Activated CD4-positive, CD25-positive, alpha-beta regulatory T cell (primary cell): ENCODE results near the gene COQ8A.
"Not testable (repeated sequence)": the region's sequence is repeated elsewhere in the genome, so short reads cannot be mapped to it uniquely, and the experiment has no call there.

Experiments
- DNase-seq, 4 experiments: peaks; one replicate each; lab custom pipeline; 2025; lab: John Stamatoyannopoulos, UW

The COQ8A gene

DNA sequence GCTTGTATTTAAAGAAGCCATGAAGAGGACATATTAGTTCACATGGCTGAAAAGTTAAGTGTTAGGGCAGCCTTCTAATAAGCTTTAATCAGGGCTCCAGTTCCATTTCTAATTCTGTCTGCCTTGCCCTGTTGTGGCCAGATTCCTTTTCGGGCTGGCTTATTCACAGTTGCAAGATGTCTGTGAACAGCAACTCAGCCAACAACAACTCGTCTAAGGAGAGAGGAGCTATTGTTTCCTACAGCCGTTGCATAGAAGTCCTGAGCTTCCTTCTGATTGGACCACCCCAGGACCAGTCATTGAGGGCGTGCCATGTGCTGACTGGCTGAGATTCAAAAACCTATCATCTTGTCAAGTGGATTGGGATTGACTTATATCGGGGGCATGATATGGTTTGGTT, 18.6 kb upstream of the COQ8A start:
- DNase-seq = no peak

GRCh38 chr1:226929260-226930111, 10.6 kb upstream of the COQ8A start:
- DNase-seq = not testable (repeated sequence)

DNA sequence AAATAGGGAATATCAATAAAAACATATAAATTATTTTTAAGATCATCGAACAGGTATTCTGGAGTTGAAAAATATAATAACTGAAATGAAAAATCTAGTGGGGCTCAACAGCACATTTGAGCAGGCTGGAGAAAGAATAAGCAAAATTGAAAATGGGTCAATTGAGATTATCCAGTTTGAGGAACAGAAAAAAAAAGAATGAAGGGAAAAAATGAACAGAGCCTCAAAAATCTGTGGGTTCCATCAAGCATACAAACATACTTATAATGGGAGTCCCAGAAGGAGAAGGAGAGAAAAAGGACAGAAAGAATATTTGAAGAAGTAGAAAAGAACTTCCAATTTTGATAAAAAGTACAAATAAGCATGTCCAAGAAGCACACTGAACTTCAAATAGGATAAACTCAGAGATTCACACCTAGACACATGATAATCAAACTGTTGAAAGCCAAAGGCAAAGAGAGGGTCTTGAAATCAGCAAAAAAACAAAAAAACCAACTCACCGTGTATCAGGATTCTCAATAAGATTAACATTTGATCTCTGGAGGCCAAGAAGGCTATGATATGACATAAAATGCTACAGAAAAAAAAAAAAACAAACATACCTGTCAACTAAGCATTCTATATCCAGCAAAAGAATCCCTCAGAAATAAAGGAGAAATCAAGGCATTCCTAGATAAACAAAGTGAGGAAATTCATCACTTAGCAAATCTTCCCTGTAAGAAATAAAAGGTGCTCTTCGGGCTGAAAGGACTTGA, 5.4 kb upstream of the COQ8A start:
- DNase-seq = no peak

DNA sequence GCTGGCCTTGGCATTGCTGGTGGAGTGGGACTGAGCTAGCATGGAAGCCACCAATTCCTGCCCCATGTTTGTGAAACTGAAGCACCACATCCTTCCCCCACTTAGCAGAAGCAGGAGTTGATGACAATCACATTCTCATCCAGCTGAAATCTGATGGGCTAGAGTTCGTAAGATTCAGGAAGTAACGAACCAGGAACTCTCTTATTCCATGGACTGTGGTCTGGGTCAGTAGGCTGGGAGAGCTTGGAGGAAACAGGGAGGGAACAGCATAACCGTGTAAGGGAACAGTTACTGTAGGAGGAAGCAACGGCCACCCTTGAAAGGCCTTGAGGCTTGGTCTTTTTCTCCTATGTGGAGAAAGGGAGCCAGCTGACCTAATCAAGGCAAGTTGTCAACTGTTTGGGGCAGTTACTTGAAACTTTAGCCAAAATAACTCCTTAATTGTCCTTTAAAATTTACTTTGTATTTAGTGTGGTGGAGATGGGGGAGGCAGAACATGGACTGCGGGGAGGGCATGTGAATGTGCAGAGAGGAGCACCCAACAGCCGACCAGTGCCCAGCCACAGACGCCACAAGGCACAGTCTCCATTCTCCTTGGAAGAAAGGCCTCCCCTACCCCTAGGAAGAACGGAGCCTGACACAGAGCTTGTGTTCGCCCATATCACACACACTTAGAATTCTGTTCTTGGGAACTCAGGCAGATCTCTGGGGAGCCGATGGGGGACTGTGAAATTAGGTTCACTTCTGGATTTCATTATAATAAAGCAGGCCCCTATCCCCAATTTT, 2.0 kb upstream of the COQ8A start:
- DNase-seq = no peak

DNA sequence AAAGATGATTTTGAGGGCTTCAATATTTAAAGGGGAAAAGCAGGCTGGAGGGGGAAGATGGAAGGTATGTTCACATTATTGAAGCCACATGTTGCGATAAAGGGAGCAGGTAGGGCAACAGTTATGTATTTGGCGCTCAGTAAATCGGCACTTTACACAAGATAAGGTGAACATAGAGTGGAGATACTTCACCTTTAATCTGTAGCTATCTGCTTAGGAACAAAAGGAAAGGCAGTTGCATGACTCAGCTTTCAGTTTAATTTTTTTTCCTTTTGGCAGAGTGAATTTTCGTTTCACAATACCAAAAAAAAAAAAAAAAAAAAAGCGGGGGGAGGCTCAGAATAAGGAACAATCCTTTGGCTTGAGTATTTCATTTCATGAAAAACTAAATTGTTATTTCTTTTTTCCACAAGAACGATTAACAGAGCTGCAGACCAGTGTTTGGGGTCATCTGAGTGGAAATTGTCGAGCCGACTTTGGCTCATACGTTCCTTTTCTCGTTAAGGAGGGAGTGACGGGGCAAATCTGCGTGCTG, 1.1 kb upstream of the COQ8A start:
- no peak for DNase-seq

DNA sequence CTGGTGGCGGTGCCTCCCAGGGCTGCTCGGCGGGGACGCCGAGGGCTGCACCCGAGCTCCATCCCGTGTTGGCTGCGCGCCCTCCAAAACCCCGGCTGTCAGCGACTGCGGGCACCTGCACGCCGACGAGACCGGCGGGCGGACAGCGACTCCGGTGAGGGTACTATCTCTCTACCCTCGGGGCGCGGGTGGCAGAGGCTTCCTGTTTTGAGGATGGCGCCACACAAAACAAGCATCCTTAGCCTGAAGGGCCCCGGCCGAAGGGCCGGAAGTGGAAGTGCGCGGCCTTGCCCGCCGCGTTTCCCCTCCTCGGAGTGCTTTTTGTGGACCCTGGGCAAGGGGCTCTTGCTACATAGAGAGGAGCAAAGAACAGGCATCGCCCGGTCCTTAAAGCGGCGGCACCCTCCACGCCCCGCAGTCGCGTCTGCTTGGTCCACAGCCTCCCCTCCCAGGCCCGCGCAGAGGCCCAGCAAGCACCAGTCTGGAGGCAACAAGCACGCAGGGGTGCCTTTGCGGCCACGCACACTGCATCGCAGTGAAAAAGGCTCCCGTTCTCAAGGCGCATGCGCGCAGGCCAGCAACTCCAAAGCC, 561 bp upstream of the COQ8A start:
- peak; percentile 39 to 74 (median 52) for DNase-seq

DNA sequence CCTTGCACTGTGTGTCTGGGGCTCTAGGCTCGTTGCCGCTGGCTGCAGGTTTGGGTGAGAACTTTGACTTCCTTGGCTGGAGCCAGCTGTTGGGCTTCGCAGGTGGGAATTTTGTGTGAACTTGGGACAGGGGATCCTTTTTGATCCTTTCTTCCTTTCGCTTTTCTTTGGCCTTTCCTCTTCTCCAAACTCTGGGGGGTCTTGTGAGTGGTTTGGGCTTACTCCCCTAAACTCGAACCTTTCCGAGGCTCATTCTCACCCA, 643 bp downstream of the COQ8A start:
- DNase-seq = no peak

DNA sequence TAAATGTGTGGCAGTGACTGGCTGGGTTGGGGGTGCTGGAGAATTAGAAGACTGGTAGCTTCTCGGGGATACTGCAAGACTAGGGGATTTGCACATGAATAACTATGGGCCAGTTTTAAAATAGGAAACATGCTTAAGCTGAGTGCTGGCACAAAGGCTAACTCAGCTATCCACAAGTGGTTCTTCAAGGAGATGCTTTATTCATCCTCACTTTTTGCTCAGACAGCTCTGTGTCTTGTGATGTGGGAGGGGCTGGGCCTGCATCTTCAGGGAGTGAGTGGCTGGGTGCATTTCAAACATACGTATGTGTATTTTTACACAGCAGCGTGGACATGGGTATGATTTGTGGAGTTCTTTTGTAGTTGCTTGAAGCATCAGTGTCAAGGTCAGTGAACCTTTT, 2.3 kb downstream of the COQ8A start:
- no peak for DNase-seq

GRCh38 chr1:226943156-226943555, 3.1 kb downstream of the COQ8A start:
- DNase-seq = no peak

GRCh38 chr1:226943927-226944326, 3.8 kb downstream of the COQ8A start:
- DNase-seq = no peak

DNA sequence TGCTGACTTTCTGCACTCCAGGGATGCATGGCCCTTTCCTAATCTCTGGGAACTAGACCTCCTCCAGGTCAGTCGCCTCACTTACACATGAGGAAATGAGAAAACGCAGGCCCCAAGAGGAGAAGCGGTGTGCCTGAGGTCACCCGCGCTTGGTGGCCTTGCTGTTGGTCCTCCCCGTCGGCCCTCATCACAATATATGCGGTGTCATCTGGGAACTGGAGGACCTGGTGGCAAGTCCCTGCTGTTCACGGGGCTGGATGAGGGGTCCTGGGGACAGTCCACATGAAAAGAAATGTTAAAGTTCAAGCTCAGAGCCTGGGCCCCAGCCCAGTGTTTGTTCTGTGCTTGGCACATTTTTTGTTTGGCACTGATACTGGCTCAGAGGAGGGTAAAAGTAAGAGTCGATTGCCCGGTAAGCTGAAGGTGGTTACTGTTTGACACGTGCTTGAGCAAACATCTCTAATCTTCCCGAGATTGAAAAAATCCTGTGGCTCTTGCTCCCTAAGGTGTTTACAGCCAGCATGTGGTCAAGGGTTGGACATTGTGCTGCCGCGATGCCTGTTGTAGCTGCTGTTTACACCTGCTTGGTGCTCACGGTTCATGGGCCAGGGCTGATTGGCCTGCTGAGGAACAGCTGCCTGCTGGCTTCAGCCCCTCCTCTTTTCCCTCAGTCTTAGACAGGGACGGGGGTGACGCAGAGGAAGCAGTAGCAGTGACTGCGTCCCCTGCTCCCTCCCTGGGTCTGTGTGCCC, 5.2 kb downstream of the COQ8A start:
- no peak for DNase-seq

- DNase-seq = no peak
Observed at GRCh38 chr1:226945858-226946245, 5.8 kb downstream of the COQ8A start.

DNA sequence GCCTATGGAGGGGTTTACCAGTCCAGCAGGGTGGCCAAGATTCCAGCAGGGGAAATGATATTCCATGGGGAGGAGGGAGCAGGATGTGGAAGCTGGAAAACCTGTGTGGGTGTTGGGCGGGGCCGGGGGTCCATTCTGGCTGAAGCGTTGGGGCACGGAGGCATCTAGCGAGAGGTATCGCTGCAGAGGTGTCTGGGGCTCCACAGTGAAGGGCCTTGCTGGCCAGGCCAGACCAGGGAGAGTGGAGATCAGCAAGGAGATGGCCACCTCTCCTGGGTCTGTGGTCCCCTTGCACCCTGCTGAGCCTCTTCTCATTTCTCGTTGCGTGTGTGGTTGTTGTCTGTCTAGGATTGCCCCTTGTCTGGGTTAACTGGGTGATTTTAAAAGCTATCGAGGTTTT, 6.2 kb downstream of the COQ8A start:
- DNase-seq = no peak

GRCh38 chr1:226946841-226947240, 6.7 kb downstream of the COQ8A start:
- no peak for DNase-seq

DNA sequence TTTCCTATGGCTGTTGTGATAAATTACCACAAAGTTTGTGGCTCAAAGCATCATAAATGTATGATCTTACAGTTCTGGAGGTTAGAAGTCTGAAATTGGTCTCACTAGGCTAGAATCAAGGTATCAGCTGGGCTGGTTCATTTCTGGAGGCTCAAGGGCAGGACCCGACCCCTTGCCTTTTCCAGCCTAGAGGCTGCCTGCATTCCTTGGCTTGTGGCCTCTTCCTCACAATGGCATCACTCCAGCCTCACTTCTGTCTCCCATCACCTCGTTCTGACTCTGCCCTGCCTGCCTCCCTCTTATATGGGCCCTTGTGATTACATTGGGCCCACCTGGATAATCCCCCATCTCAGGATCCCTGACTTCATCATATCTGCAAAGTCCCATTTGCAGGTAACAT, 8.0 kb downstream of the COQ8A start:
- DNase-seq = no peak

DNA sequence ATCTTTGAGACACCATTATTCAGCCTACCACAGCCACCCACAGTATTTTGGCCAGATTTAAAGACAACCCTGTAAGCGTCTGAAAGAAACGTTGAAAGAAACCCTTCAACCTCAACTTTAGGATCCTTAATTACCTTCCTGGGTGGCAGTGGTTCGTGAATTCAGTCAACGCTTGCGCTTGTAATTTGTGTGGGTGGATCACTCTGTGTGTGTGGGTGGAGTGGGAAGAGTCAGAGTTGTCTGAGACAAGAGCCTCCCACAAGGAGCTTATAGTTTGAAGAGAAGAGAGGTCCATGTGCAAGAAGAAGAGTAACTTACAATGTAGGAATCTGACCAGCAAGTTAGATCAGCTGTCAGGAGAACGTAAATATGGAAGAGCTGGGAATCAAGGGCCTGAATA, 8.4 kb downstream of the COQ8A start:
- DNase-seq = no peak

DNA sequence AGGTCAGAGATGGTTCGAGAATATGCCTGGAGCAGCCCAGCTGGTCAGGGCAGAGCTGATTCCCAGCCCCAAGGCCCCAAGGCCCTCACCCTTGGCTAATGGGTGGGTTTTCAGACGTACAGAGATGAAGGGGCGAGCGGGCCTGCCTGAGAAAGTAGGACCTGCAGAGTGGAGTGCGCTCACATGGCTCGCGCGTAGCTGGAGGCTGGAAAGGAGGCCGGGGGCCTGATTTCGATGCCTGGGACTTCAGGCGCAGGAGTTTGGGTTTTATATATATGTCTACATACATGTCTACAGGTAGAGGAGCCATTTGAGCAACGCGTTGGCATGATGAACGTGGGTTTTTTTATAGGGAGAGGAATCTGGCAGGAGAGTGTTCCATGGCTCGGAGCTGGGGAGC, 8.9 kb downstream of the COQ8A start:
- no peak for DNase-seq

GRCh38 chr1:226949401-226949800, 9.3 kb downstream of the COQ8A start:
- no peak for DNase-seq

- DNase-seq = no peak
Observed at GRCh38 chr1:226950316-226950715, 10.2 kb downstream of the COQ8A start.

GRCh38 chr1:226950871-226951270, 10.8 kb downstream of the COQ8A start:
- no peak for DNase-seq

DNA sequence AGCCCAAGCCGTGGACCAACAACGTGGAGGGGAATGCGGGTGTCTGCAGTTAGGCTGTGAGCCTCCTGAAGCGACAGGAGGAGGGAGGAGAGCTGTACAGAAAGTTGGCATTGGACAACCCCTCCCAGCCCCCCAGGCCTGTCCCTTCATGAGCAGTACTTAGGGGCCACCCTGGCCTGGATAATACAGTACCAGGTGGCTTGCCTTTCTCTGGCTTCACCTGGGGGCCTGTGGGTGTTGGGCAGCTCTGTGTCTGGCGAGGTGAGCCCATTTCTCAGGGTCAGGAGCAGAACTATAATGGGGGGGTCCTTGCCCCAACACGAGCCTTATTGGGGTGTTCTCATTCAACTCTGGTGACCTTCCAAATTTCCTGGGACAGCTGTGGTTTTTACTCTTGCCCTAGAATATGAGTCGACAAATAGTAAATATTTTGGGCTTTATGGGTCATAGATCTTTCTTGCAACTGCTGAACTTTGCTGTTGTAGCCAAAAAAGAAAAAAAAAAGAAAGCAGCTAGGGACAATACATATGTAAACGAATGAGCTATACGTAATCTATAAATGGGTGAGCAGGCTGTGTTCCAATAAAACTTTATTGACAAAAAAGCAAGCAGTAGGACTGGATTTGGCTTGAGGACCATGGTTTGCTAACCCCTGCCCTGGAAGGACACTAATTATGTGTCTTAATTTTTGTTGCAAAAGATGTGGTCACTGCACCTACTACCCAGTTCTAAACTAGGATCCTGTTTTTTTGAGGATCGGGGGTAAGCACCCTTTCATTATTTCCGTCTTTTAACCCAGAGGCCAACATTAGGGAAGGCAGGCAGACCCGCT, 11.4 kb downstream of the COQ8A start:
- no peak for DNase-seq
